ENCODE measurements around the gene EZR. TPM values are rescaled to one million over a fixed set of nuclear protein-coding genes. Genes with fewer than 3 reads are reported as not detected.
A peak's percentile ranks its signal among the peaks of the same experiment; 100 is the strongest.

EZR gene
- total RNA-seq, 1 donor from 2014 or later, result 314 TPM

- no peak for FAIRE-seq
- no peak for TF ChIP-seq CTCF (IDR thresholded peaks at IDR 0.05; ENCODE audit: insufficient read depth, low read length, severe bottlenecking)
- H3K4me3 ChIP-seq (ENCODE audit: low read depth, low read length), result no peak overlapping the region
- H3K36me3 ChIP-seq (ENCODE audit: control insufficient read depth, insufficient read depth, low read length), result peaks cover 14% of the 10 kb centered on the region
- no peaks in the 10 kb centered on the region for H3K27me3 ChIP-seq (ENCODE audit: control insufficient read depth, insufficient read depth, low read length)
- no peak for DNase-seq (ENCODE audit: low read depth)
These were observed 6.1 kb downstream of the EZR start for GRCh38 chr6:158813032-158813431.

- no peak overlapping the region for H3K4me3 ChIP-seq (ENCODE audit: low read depth, low read length)
- peak; percentile 64 for DNase-seq (ENCODE audit: low read depth)
These were observed 6.6 kb downstream of the EZR start for GRCh38 chr6:158812611-158813010.

GRCh38 chr6:158810155-158811095, 8.7 kb downstream of the EZR start:
- FAIRE-seq, result no peak
- TF ChIP-seq CTCF (IDR thresholded peaks at IDR 0.05; ENCODE audit: insufficient read depth, low read length, severe bottlenecking), result no peak

More at GRCh38 chr6:158812611-158813010, 6.6 kb downstream of the EZR start:
- TF ChIP-seq CTCF (IDR thresholded peaks at IDR 0.05; ENCODE audit: insufficient read depth, low read length, severe bottlenecking), result no peak
- FAIRE-seq, result no peak
- Histone ChIP-seq H3K27me3 (ENCODE audit: control insufficient read depth, insufficient read depth, low read length) (no peaks in the 10 kb centered on the region), H3K36me3 (ENCODE audit: control insufficient read depth, insufficient read depth, low read length) (peaks cover 16% of the 10 kb centered on the region)

GRCh38 chr6:158808941-158809678, 10.1 kb downstream of the EZR start:
- FAIRE-seq (no peak), DNase-seq (ENCODE audit: low read depth) (no peak)
- H3K4me3 ChIP-seq (ENCODE audit: low read depth, low read length), result no peak overlapping the region
- peaks cover 16% of the 10 kb centered on the region for H3K36me3 ChIP-seq (ENCODE audit: control insufficient read depth, insufficient read depth, low read length)
- H3K27me3 ChIP-seq (ENCODE audit: control insufficient read depth, insufficient read depth, low read length), result no peaks in the 10 kb centered on the region
- TF ChIP-seq CTCF (IDR thresholded peaks at IDR 0.05; ENCODE audit: insufficient read depth, low read length, severe bottlenecking), result no peak

More at GRCh38 chr6:158810155-158811095, 8.7 kb downstream of the EZR start:
- DNase-seq (ENCODE audit: low read depth), result no peak
- H3K36me3 ChIP-seq (ENCODE audit: control insufficient read depth, insufficient read depth, low read length), result peaks cover 20% of the 10 kb centered on the region
- H3K27me3 ChIP-seq (ENCODE audit: control insufficient read depth, insufficient read depth, low read length), result no peaks in the 10 kb centered on the region
- H3K4me3 ChIP-seq (ENCODE audit: low read depth, low read length), result no peak overlapping the region

GRCh38 chr6:158808442-158808833, 10.7 kb downstream of the EZR start:
- H3K4me3 ChIP-seq (ENCODE audit: low read depth, low read length), result no peak overlapping the region
- no peaks in the 10 kb centered on the region for H3K27me3 ChIP-seq (ENCODE audit: control insufficient read depth, insufficient read depth, low read length)
- DNase-seq (ENCODE audit: low read depth) (peak; percentile 68), FAIRE-seq (no peak)
- H3K36me3 ChIP-seq (ENCODE audit: control insufficient read depth, insufficient read depth, low read length), result peaks cover 12% of the 10 kb centered on the region
- peak; percentile 37 for TF ChIP-seq CTCF (IDR thresholded peaks at IDR 0.05; ENCODE audit: insufficient read depth, low read length, severe bottlenecking)

Measured in bronchial epithelial cell (primary cell).